GM19467 (cell line): Measurements from ENCODE around the gene MRGPRG.

Source experiments
- ATAC-seq: cut with Tn5 transposase; IDR thresholded peaks from one replicate; pipeline ENCODE4 v1.9.1; 2021; ENCODE audit warnings: mild to moderate bottlenecking, moderate library complexity; ENCODE audit not compliant: unreplicated experiment

Gene MRGPRG

DNA sequence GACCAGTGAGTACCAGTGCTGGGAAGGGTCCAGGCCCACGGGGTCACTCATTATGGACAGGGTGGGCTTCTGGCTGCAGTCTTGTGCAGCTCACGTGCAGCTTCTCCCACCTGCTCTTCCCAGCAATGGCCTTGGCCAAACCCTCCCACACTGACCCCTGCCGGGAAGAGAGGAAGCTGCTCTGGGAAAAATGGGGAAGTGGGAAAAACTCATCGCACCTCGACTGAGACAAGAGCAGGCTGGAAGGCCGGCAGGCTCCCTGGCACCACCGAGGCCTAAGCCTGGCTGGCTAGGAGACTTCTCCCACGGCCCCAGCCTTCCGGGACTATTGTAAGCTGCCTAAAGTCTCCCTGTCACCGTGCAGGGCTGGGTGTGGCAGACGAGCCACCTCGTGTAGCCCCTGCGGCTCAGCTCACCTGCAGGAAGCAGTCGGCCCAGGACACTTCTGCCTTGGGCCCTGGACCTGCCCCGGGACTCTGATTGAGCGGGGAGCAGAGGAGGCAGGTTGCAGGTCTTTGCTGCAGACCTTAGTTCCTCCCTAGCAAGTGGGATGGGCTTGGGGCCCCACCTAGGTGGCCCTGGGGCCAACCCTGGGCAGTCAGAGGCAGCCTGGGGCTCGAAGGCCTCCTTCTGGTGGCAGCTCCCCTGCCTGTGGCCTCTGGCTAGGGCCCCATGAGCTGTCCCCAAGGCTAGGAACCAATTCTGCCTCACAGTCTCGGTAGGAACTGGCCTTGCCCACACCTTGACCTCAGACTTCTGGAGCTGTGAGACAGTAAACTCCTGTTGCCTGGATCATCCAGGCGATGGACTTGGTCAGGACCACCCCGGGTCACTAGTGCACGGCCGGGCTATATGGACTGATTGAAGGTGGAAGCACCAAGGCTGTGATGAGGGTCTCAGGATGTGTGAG, 23.1 kb downstream of the MRGPRG start:
- ATAC-seq = no peak

DNA sequence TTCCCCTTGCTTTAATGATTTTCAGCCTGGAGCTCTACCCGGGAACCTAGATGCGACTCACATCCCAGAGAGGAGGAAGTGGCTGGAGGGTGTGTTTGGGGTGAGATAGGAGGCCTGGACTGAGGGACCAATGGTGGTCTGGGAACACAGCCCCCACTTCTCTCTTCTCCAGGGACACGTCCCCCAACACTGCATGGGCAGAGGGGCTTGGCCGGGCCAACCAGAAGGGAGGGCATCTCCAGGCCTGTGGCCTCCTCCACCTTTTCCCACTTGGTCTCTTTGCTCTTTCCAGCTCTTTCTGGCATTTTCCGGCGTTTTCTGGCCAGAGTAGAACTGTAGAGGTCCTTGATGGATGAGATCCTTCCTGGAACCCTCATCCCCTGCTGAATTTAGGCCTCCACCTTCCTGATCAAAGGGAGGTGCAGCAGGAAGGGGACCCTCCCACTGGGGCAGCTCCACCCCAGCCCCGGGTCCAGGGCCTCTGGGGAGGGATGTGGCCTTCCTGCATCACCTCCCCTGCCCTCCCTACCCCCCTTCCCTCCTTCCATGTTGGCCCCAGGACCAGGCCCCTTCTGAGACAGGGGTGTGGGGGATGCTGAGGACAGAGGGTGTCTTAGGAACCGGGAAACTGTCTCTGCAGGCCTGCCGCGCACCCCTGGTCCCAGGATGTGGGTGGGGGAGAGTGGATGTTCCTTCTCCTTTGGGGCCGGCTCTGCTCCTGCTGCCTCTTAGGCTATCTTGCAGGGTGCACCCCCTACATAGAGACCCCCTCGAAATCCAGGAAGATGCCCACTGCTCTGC, 24.4 kb downstream of the MRGPRG start:
- no peak for ATAC-seq

DNA sequence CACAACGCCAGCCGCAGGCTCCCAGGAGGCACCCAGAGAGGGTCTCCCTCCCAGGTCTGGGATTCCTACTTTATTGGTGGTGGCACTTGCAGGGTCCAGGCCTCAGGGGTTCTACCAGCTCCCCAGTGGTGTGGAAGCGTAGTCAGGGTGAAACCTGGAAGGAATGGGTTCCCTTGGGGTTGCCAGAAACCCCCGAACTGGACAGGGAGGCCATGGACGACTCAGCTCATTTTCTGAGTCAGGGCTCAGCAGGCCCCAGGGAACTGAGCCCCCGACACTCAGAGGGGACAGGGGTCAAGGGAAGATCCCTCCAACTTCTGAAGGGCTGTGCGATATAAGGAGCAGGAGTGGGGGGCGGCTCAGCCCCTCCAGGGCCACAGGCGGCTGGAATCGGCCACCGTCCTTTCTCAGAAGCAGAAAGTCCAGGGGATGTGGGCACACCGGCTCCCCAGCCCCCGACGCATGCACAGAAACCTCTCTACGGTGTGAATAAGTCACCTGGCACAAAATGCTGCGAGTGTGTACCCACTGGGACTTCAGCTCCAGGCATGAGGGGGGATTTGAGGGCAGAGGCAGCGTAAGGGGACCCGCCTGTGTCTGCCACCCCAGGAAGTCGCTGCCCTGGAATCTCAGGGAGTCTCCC, 25.1 kb downstream of the MRGPRG start:
- ATAC-seq = no peak

DNA sequence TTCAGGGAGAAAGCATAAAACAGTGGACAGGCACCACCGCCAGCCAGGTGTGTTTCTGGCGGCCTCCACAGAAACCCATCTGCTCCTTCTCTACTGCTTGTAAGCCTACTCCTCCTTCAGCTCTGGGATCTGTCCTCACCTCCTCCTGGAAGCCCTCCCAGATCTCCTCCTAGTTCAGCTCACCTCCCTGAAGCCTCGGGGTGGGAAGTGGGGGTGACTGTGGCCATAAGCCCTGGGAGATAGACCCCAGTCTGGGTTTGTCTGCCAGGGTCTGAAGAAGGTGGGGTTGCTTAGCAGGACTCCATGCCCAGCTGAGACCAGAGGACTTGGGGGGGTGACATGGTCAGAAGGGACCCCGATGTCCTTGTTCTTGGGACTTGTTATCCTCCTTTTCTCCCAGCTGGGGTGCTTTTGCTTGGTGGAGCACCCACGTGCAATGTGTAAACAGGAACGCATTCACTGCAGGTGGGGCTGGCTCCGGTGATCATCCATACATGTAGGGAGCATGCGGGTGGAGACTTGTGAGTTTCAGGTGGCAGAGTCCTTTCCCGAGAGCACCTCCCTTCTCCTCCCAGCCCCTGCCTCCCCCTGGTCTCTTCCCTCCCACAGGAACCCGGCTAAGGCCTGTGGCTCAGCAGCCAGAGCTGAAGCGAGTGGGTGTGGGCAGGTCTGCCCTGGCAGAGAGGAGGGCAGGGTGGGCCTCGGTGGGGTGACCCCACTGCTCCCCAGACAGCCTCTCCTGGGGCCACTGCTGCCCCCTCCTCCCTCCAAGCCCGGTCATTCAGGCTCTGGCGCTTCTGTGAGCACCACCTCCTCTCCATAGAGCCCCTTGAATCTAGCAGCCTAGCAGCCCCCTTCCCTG, 25.9 kb downstream of the MRGPRG start:
- no peak for ATAC-seq

DNA sequence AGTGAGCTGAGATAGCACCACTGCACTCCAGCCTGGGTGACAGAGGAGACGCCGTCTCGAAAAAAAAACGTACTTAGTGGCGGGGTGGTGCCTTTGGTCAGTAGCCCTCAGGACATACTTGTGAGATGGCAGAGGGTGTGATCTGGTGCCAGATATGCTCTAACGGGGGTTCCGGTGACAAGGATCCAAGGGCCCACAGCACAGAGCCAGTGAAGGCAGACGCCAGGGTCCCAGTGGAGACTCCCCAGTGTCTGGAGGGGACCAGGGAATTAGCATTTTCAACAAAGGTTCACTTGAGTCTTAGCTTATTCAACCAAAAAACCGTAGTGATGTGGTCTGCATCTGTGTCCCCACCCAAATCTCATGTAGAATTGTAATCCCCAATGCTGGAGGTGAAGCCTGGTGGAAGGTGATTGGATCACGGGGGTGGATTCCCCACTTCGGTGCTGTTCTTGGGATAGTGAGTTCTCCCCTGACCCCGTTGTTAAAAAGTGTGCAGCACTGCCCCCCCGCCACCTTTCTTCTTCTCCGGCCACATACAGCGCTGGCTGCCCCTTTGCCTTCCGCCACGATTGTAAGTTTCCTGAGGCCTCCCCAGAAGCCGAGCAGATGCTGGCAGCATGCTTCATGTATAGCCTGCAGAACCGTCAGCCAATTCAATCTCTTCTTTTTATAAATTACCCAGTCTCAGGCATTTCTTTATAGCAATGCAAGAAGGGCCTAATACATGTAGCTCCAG, 26.9 kb downstream of the MRGPRG start:
- ATAC-seq = no peak

DNA sequence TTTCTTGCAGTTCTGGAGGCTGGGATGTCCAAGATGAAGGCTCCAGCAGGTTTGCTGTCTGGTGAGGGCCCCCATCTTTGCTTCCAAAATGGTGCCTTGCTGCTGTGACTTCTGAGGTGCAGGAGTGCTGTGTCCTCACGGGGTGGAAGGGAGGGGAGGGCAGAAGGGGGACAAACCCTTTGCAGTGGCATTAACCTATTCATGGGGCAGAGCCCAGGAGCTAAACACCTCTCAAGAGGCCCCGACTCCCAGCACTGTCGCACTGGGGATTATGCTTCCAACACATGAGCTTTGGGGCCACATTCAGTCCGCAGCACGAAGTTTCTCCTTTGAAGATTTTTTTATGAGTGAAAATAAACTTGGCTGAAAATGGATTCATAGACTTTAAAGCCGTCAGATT, 28.0 kb downstream of the MRGPRG start:
- no peak for ATAC-seq

DNA sequence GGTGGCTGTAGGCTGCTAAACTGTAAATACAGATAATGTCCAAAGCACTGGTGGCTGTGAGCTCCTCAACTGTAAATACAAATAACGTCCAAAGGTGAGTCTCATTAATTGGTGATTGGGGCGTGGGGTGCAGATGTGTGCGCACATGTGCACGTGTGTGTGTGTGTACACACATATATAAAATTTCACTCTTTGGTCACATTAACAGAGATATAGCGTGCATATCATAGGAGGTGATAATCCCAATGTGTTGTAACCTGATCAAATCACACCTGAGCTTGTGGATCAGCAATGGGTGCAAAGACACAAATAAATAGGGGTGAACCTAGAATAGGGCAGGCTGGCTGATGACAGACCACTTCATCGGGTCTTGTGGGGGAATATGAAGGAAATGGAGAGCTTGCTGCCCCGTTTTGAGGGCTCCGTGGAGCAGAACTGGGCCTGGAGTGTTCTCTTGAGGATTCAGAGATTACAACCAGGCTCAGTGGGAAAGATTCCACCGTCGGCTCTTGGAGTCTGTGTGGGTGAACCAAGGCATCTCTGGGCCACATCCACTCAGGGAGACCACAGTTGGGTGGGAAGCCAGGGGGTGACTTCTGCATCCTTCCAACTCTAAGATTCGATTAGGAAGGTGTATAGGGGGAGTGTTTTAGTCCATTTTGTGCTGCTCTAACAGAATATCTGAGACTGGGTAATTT, 28.6 kb downstream of the MRGPRG start:
- ATAC-seq = no peak

DNA sequence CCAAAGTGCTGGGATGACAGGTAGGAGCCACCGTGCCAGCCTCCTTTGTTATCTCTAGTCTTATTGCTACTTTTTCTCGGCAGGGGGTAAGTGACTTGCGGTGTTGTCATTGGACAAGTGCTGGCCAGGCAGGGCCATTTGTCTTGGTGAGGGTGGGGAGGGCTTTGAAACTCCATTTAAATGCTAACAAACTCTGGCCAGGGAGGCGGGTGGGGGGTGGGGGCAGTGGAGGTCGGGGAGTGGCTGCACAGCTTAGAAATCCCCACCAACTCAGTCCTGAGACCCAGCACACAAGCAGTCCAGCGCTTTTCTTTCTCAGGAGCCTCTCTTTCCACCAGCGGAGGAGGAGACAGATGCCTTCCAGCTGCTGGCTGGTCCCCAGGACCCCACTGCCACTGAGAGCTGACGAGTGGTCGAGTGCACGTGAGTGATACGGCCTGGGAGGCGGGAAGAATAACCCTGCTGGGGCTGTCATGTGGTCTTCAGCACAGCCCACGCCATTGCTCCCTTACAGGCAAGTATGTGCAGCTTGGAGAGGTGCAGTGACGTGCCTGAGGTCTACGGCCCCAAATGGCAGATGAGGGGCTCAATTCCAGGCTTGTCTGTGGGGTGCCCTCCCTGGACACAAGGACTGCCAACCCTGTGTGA, 29.3 kb downstream of the MRGPRG start:
- no peak for ATAC-seq

DNA sequence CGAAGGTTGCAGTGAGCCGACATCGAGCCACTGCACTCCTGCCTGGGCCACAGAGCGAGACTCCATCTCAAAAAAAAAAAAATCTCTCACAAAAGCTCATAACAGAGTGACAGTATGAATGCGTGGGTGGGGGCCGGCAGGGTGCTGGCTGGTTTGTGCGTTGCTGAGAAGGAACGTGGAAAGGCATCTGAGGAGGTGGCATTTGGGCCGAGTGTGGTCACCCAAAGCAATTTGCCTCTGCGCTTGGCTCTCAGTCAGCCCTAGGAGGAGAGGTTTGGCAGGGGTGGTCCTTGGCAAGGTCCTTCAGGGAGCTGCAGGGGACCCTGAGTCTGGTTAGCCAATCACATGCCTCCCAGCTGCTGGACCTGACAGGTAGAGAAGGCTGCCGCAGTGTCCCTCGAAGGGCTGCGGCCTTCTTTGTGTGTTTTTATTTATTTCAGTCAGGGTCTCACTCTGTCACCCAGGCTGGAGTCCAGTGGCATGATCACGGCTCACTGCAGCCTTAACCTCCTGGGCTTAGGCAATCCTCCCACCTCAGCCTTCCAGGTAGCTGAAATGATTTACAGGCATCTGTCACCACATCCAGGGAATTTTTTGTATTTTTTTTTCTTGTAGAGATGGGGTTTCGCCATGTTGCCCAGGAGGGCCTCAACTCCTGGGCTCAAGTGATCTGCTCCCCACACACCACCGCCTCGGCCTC, 30.0 kb downstream of the MRGPRG start:
- no peak for ATAC-seq

DNA sequence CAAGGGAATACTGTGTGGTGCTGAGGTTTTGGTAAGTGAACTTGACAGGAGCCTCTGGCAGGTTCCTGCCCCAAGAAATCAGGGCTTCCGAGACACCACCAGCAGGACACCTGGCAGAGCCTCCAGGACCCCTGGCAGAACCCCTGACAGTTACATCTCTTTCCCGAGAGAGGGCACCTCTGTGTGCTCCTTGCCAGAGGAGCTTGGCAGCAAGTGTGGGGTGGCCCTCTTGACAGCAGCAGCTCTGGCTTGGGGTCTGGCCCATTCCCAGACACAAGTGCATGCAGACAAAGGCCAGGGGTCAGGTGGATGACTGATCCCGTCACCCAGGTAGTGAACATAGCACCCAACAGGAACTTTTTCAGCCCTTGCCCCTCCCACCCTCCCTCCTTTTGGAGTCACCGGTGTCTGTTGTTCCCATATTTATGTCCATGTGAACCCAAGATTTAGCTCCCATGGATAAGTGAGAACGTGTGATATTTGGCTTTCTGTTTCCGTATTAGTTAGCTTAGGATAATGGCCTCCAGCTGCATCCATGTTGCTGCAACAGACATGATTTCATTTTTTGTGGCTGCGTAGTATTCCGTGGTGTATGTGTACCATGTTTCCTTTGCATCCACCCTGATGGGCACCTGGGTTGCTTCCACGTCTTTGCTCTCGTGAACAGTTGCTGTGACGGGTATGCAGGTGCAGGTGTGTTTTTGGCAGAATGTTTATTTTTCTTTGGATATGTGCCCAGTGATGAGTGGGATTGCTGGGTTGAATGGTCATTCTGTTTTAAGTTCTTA, 32.3 kb downstream of the MRGPRG start:
- no peak for ATAC-seq

DNA sequence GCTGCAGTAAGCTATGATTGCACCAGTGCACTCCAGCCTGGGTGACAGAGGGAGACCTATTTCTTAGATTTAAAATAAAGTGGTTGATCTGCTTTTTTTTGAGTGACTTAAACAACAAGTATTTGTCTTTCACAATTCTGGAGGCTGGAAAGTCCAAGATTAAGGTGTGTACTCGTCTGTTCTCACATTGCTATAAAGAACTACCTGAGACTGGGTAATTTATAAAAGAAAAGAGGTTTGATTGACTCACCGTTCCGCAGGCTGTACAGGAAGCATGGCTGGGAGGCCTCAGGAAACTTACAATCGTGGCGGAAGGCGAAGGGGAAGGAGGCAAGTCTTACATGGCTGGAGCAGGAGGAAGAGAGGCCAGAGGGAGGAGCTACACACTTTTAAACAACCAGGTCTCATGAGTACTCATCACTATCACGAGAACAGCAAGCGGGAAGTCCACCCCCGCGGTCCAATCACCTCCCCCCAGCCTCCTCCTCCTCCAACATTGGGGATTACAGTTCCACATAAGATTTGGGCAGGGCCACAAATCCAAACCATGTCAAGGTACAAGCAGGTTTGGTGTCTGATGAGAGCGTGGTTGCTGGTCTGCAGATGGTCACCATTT, 33.8 kb downstream of the MRGPRG start:
- no peak for ATAC-seq

DNA sequence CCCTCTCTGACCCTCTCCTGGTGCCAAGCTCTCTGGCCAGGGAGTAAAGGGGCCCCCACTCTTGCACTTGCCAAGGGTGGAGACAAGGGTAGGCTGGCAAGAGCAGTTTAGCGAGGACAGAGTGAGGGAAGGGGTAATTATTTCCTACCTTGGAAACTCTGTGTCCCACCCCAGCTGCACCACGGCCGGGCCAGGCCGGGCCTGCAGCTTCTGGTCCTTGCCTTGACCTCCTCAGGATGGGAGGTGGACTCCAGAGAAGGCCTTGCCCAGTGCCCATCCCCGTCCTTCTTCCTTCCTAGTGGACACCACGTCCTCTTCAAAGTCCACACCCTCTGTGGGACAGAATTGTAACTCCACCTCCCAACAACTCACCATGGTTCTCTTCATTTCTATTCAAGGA, 35.1 kb downstream of the MRGPRG start:
- ATAC-seq = no peak

DNA sequence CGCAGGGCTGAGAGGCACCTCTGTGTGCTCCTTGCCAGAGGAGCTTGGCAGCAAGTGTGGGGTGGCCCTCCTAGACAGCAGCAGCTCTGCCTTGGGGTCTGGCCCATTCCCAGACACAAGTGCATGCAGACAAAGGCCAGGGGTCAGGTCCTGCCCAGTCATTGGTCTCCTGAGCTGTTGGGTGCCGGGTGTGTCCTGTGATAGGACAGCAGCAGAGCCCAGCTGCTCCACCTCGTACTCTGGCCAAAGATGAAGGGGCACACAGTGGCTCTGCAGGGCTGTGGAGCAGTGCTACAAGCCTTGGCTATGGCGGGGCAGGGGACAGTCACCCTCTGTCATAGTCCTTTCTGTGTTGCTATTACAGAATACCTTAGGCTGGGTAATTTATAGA, 36.2 kb downstream of the MRGPRG start:
- no peak for ATAC-seq

DNA sequence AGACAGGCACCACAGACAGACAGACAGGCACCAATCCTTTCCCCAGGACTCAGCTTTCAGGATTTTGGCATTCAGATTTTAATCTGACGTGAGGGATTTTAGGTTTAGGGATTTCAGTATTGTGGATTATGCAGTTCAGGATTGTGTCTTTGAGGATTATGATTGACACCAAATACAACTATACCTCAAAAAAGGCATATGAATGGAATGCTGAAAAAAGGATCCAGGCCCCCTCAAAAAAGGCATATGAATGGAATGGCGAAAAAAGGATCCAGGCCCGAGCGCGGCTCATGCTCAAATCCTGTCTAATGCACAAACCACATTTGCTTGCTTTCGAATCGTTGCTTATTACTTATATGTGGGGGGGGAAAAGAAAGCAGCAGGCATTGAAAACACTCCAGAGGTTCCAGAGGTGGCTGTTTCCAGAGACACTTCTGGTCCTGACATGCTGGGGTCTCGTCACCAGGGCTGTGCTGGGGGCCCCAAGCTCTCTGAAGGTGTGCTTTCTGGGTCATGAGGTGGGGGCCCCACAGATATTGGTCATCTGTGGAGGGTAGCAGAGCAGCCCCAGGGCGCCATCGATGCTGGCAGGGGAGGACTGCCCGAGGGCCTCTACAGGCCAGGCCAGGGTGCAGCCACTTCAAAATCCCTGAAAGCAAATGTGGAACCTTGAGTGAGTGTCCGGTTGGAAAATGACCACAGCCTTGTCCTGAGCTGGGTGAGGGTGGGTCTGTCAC, 36.7 kb downstream of the MRGPRG start:
- no peak for ATAC-seq

DNA sequence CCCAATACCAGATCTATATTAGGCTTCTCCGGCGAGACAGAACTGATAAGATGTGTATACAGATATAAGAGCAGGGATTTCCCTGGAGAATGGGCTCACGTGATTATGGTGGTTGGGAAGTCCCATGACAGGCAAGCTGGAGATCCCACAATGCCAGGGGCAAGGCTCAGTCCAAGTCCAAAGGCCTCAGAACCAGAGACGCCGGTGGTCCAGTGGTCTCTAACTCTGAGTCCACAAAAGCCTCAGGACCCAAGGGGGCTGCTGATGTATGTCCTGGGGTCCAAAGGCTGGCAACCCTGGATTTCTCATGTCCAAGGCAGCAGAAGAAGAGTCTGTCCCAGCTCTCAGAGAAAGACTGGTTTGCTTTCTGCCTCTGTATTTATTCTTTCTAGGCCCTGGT, 37.7 kb downstream of the MRGPRG start:
- no peak for ATAC-seq

DNA sequence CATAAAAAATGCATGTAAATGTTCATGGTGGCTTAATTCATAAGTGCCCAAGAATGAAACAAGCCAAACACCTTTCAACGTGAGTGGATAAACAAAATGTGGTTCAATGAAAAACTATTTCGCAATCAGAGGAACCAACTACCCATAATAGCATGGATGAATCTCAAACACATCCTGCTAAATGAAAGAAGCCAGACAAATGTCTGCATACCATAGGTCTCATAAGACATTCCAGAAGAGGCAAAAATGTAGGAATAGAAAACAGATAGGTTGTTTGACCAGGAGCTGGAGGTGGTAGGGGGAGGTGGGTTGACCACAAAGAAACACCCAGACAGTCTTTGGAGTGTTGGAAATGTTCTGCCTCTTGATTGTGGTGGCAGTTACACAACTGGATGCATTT, 40.3 kb downstream of the MRGPRG start:
- no peak for ATAC-seq
